AG09309 (cell line): ENCODE data around the gene BTNL3.
"Not testable (repeated sequence)": the region's sequence is repeated elsewhere in the genome, so short reads cannot be mapped to it uniquely, and the experiment has no call there.

ENCODE experiments used
- DNase-seq: peaks from one replicate; pipeline ENCODE4 v3.0.0-alpha.2; 2010; ENCODE audit warnings: low read depth
- H3K4me3 ChIP-seq: 2 replicates; pipeline ENCODE4 v1.5.1; 2011; ENCODE audit warnings: mild to moderate bottlenecking, low read depth, low read length, moderate library complexity; ENCODE audit not compliant: control insufficient read depth
- CTCF ChIP-seq: IDR thresholded peaks from 2 replicates; pipeline ENCODE4 v1.5.1; 2011; ENCODE audit warnings: mild to moderate bottlenecking, low read depth, low read length, inconsistent platforms; ENCODE audit not compliant: insufficient read depth, control insufficient read depth; ENCODE audit errors: missing control alignments

BTNL3 gene

GRCh38 chr5:181042036-181042713, 53.5 kb downstream of the BTNL3 start:
- H3K4me3 ChIP-seq: no peak overlapping the region
- no peak for TF ChIP-seq CTCF
- DNase-seq: no peak

GRCh38 chr5:181042722-181043121, 54.1 kb downstream of the BTNL3 start:
- no peak for DNase-seq
- no peak for TF ChIP-seq CTCF
- no peak overlapping the region for H3K4me3 ChIP-seq

GRCh38 chr5:181043285-181044092, 54.8 kb downstream of the BTNL3 start:
- no peak overlapping the region for H3K4me3 ChIP-seq
- no peak for TF ChIP-seq CTCF
- no peak for DNase-seq

- DNase-seq: no peak
- no peak for TF ChIP-seq CTCF
- H3K4me3 ChIP-seq: no peak overlapping the region
Observed at GRCh38 chr5:181044093-181044599, 55.5 kb downstream of the BTNL3 start.

GRCh38 chr5:181044662-181045305, 56.1 kb downstream of the BTNL3 start:
- no peak for TF ChIP-seq CTCF
- no peak overlapping the region for H3K4me3 ChIP-seq
- DNase-seq: no peak

GRCh38 chr5:181045316-181045715, 56.7 kb downstream of the BTNL3 start:
- H3K4me3 ChIP-seq: no peak overlapping the region
- DNase-seq: no peak

GRCh38 chr5:181045857-181046256, 57.2 kb downstream of the BTNL3 start:
- DNase-seq, H3K4me3 ChIP-seq: not testable (repeated sequence)

More at GRCh38 chr5:181045316-181045715, 56.7 kb downstream of the BTNL3 start:
- TF ChIP-seq CTCF: no peak
